Forelimb muscle (tissue), 1 donor: Measurements from ENCODE around the gene UGT3A1. TPM values are rescaled to one million over a fixed set of nuclear protein-coding genes. Genes with fewer than 3 reads are reported as not detected.
"Not testable (repeated sequence)": the region's sequence is repeated elsewhere in the genome, so short reads cannot be mapped to it uniquely, and the experiment has no call there.

Experiments
- DNase-seq: peaks from one replicate; pipeline ENCODE4 v3.0.0-alpha.2; 2013; ENCODE audit warnings: low read depth
- polyA plus RNA-seq: library from polyadenylated mRNA; unstranded; fragments of 120-200 nt; gene quantifications from one replicate; pipeline ENCODE4 v1.2.1, GENCODE V29; 2013; ENCODE audit not compliant: insufficient read length

Gene UGT3A1
- polyA plus RNA-seq, result 36.1 TPM

- no peak for DNase-seq
These were observed at the start of gene UGT3A1 for GRCh38 chr5:35990941-35991611. Gene UGT3A1, minus strand, starts transcription at chr5:35991390. Its CDS starts 150 bp downstream, at chr5:35991240.

GRCh38 chr5:36035696-36036095 is 44.5 kb upstream of the UGT3A1 start:
- no peak for DNase-seq

GRCh38 chr5:36034536-36035134 is 43.4 kb upstream of the UGT3A1 start:
- not testable (repeated sequence) for DNase-seq

- no peak for DNase-seq
These were observed 42.3 kb upstream of the UGT3A1 start for GRCh38 chr5:36033486-36033885.

- no peak for DNase-seq
These were observed 41.9 kb upstream of the UGT3A1 start for GRCh38 chr5:36033047-36033446.

- no peak for DNase-seq
These were observed 40.0 kb upstream of the UGT3A1 start for GRCh38 chr5:36031223-36031622.

GRCh38 chr5:36029914-36030313 is 38.7 kb upstream of the UGT3A1 start:
- no peak for DNase-seq

- DNase-seq, result no peak
These were observed 37.8 kb upstream of the UGT3A1 start for GRCh38 chr5:36028816-36029465.

GRCh38 chr5:36027711-36028110 is 36.5 kb upstream of the UGT3A1 start:
- no peak for DNase-seq

- DNase-seq, result no peak
These were observed 35.7 kb upstream of the UGT3A1 start for GRCh38 chr5:36026706-36027465.

GRCh38 chr5:36022246-36022645 is 31.1 kb upstream of the UGT3A1 start:
- not testable (repeated sequence) for DNase-seq

- not testable (repeated sequence) for DNase-seq
These were observed 28.4 kb upstream of the UGT3A1 start for GRCh38 chr5:36019584-36019983.

- DNase-seq, result no peak
These were observed 26.4 kb upstream of the UGT3A1 start for GRCh38 chr5:36017622-36018021.

GRCh38 chr5:36017004-36017403 is 25.8 kb upstream of the UGT3A1 start:
- no peak for DNase-seq

- no peak for DNase-seq
These were observed 22.0 kb upstream of the UGT3A1 start for GRCh38 chr5:36013182-36013581.

GRCh38 chr5:36009698-36010097 is 18.5 kb upstream of the UGT3A1 start:
- DNase-seq, result no peak

GRCh38 chr5:36007366-36007765 is 16.2 kb upstream of the UGT3A1 start:
- DNase-seq, result no peak

- no peak for DNase-seq
These were observed 15.0 kb upstream of the UGT3A1 start for GRCh38 chr5:36006163-36006562.

- no peak for DNase-seq
These were observed 9.8 kb upstream of the UGT3A1 start for GRCh38 chr5:36001032-36001431.

GRCh38 chr5:35999547-35999946 is 8.4 kb upstream of the UGT3A1 start:
- no peak for DNase-seq

- DNase-seq, result no peak
These were observed 4.9 kb upstream of the UGT3A1 start for GRCh38 chr5:35996076-35996475.

- DNase-seq, result no peak
These were observed 670 bp downstream of the UGT3A1 start for GRCh38 chr5:35990520-35990919.
